KOPT-K1 (cell line): ENCODE measurements around the gene HASPIN.
"Not testable (repeated sequence)": the region's sequence is repeated elsewhere in the genome, so short reads cannot be mapped to it uniquely, and the experiment has no call there.

ENCODE experiments used
- H3K27ac ChIP-seq: fragments of 200-600 bp; sonication (generic); 2 replicates; pipeline ENCODE4 v1.5.1; 2016; ENCODE audit warnings: antibody characterized with exemption, mild to moderate bottlenecking, low read depth, low read length; ENCODE audit not compliant: poor library complexity, severe bottlenecking
- H3K36me3 ChIP-seq: fragments of 200-600 bp; sonication (generic); 2 replicates; pipeline ENCODE4 v1.5.1; 2017; ENCODE audit warnings: antibody characterized with exemption, mild to moderate bottlenecking, low read length, moderate library complexity; ENCODE audit not compliant: insufficient read depth
- H3K9me3 ChIP-seq: fragments of 200-600 bp; sonication (generic); 2 replicates; pipeline ENCODE4 v1.5.1; 2017; ENCODE audit warnings: antibody characterized with exemption, low read length, mild to moderate bottlenecking; ENCODE audit not compliant: insufficient read depth, poor library complexity, severe bottlenecking

Gene HASPIN

DNA sequence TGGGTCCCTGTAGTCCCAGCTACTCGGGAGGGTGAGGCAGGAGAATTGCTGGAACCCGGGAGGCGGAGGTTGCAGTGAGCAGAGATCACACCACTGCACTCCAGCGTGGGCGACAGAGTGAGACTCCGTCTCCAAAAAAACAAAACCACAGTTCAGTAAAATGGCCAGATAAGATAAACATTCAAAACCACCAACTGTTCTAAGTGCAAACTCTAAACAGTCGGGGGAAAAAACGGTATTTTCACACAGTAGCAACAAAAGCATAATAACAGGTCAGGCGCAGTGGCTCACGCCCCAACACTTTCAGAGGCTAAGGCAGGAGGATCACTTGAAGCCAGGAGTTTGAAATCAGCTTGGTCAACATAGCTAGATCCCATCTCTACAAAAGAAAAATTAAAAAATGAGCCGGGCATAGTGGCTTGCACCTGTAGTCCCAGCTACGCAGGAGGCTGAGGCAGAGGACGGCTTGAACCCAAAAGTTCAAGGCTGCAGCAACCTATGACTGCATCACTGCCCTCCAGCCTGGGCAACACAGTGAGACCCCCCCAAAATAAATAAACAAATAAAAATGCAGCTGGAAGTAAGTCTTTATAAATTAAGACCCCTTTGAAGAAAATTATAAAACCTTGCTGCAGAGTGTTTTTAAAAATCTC lies 10.8 kb upstream of the HASPIN start:
- Histone ChIP-seq H3K36me3 (peaks cover 47% of the 10 kb centered on the region), H3K27ac (peak overlapping the region; percentile 97), H3K9me3 (no peaks in the 10 kb centered on the region)

- Histone ChIP-seq H3K9me3 (no peaks in the 10 kb centered on the region), H3K36me3 (peaks cover 70% of the 10 kb centered on the region), H3K27ac (peak overlapping the region; percentile 97)
Measured at GRCh38 chr17:3715296-3715695, 8.4 kb upstream of the HASPIN start.

DNA sequence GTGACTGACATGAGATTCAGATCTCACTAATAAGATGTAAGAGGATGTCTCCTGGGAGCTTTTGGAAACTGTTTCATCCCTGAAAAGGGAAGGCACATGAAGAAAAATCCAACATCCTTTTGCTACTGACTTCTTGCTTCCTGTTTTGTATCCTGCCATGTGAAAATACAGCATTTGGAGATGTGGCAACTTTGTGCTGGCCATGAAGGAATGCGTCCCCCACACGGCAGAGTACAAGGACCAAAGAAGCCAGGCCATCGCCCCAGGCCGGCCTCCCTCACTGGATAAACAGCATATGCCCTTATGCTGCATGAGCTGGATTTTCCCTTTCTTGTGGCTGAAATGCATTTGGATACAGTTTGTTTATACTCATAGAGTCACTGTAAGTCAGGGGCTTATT lies 5.5 kb upstream of the HASPIN start:
- Histone ChIP-seq H3K36me3 (peaks cover 76% of the 10 kb centered on the region), H3K27ac (peak overlapping the region; percentile 97), H3K9me3 (no peaks in the 10 kb centered on the region)

- Histone ChIP-seq H3K9me3 (no peaks in the 10 kb centered on the region), H3K27ac (peak overlapping the region; percentile 59), H3K36me3 (peaks cover 75% of the 10 kb centered on the region)
Measured at GRCh38 chr17:3719265-3719664, 4.4 kb upstream of the HASPIN start.

GRCh38 chr17:3722716-3723115 lies 987 bp upstream of the HASPIN start:
- H3K9me3 ChIP-seq: no peaks in the 10 kb centered on the region
- peak overlapping the region; percentile 98 for H3K27ac ChIP-seq
- peaks cover 74% of the 10 kb centered on the region for H3K36me3 ChIP-seq

DNA sequence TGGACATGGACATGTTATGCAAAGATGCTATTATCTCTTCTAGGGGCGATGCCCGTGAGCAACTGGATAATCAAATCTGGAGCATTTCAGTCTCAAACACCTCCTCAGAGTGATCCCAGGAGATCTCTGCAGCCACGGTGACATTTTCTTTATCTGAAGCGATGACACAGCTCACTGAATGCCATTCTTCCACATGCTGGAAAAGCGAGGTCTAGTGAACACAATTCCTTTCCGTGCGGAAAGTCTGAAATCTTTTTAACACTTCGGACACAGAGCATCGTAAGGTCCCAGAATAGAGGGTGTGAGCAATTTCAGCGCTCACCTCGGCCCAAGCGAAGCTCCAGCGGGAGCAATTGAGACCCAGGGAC lies 531 bp upstream of the HASPIN start:
- Histone ChIP-seq H3K9me3 (no peaks in the 10 kb centered on the region), H3K36me3 (peaks cover 74% of the 10 kb centered on the region), H3K27ac (peak overlapping the region; percentile 98)

DNA sequence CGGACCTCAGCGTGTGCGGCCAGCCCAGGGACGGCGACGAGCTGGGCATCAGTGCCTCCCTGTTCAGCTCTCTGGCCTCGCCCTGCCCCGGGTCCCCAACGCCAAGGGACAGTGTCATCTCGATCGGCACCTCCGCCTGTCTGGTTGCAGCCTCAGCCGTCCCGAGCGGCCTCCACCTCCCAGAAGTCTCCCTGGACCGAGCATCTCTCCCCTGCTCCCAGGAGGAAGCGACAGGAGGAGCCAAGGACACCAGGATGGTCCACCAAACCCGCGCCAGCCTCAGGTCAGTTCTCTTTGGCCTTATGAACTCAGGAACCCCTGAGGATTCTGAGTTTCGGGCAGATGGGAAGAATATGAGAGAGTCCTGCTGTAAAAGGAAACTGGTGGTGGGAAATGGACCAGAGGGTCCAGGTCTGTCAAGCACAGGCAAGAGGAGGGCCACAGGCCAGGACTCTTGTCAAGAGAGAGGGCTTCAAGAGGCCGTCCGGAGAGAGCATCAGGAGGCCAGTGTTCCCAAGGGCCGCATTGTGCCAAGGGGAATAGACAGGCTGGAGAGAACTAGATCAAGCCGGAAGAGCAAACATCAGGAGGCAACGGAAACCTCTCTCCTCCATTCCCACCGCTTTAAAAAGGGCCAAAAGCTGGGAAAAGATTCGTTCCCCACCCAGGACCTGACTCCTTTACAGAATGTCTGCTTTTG lies 825 bp downstream of the HASPIN start:
- Histone ChIP-seq H3K27ac (peak overlapping the region; percentile 98), H3K9me3 (no peaks in the 10 kb centered on the region), H3K36me3 (peaks cover 75% of the 10 kb centered on the region)

DNA sequence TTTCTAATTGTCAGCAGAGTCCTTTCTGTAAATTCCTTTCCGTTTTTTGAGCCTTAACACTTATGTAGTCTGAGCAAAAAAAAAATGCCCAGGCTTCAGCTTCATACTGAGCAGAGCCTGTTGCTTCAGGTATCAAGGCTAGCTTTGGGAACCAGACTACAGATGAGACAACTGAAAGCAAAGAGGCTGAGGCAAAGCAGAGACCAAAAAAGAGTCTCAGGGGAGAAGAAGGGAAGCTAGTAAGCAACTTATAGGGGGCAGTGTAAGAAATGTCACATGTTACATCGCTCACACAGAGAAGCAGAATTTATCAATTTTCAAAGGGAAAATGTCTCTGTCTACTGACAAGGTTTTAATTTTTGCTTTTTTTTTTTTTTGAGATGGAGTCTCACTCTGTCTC lies 3.3 kb downstream of the HASPIN start:
- Histone ChIP-seq H3K9me3 (no peaks in the 10 kb centered on the region), H3K27ac (peak overlapping the region; percentile 27), H3K36me3 (peaks cover 75% of the 10 kb centered on the region)

DNA sequence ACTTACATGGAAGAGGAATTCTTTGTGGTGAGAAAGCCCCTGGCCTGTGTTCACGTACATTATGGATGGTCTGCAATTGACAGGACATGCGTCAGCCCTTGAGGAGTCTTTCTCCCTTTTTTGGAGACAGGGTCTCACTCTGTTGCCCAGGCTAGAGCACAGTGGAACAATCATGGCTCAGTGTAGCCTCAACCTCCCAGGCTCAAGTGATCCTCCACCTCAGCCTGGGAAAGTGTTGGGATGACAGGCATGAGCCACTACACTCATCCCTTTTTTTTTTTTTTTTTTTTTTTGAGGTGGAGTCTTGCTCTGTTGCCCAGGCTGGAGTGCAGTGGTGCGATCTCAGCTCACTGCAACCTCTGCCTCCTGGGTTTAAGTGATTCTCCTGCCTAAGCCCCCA lies 4.4 kb downstream of the HASPIN start:
- not testable (repeated sequence) for H3K9me3 ChIP-seq, H3K27ac ChIP-seq
- H3K36me3 ChIP-seq: peaks cover 85% of the 10 kb centered on the region

DNA sequence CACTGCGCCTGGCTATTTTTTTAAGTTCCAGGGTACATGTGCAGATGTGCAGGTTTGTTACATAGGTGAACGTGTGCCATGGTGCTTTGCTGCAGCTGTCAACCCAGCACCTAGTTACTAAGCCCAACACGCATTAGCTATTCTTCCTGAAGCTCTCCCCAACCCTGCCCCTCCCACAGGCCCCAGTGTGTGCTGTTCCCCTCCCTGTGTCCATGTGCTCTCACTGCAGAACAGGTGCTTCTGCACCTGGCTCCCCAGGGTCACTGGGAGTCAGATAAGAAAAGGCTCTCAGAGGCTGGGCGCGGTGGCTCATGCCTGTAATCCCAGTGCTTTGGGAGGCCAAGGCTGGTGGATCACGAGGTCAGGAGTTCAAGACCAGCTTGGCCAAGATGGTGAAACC lies 6.2 kb downstream of the HASPIN start:
- Histone ChIP-seq H3K9me3 (no peaks in the 10 kb centered on the region), H3K27ac (no peak overlapping the region), H3K36me3 (peaks cover 98% of the 10 kb centered on the region)

- peak overlapping the region; percentile 2 for H3K27ac ChIP-seq
- H3K36me3 ChIP-seq: peaks cover 88% of the 10 kb centered on the region
- no peaks in the 10 kb centered on the region for H3K9me3 ChIP-seq
Measured at GRCh38 chr17:3730881-3731429, 7.3 kb downstream of the HASPIN start.

- no peaks in the 10 kb centered on the region for H3K9me3 ChIP-seq
- peaks cover 75% of the 10 kb centered on the region for H3K36me3 ChIP-seq
- no peak overlapping the region for H3K27ac ChIP-seq
Measured at GRCh38 chr17:3732210-3732621, 8.5 kb downstream of the HASPIN start.

DNA sequence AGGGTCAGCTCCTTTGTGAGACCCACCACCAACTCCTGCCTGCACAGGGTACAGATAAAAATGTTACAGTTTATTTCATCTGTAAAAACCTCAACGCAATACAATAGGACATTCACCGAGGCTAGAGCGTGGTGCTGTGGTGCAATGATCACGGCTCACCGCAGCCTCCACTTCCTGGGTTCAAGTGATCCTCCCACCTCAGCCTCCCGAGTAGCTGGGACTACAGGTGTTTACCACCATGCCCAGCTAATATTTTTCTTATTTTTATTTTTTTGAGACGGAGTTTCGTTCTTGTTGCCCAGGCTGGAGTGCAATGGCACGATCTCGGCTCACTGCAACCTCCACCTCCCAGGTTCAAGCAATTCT lies 11.2 kb downstream of the HASPIN start:
- peaks cover 48% of the 10 kb centered on the region for H3K36me3 ChIP-seq
- H3K27ac ChIP-seq, H3K9me3 ChIP-seq: not testable (repeated sequence)

DNA sequence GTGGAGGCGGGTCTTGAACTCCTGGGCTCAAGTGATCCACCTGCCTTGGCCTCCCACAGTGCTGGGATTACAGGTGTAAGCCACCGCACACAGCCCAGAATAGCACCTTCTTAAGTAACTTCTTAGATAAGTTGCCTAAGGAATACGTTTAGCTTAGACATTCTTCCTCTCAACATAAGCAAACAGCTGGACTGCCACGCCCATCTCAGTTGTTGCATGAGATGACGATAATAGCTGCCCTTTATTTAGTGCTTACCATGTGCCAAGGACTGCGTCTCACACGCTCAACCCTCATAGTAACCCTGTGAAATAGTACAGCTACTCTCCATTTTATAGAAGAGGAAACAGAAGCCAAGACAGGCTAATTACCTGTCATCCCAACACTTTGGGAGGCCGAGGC lies 11.8 kb downstream of the HASPIN start:
- Histone ChIP-seq H3K9me3 (no peaks in the 10 kb centered on the region), H3K36me3 (peaks cover 44% of the 10 kb centered on the region), H3K27ac (no peak overlapping the region)

DNA sequence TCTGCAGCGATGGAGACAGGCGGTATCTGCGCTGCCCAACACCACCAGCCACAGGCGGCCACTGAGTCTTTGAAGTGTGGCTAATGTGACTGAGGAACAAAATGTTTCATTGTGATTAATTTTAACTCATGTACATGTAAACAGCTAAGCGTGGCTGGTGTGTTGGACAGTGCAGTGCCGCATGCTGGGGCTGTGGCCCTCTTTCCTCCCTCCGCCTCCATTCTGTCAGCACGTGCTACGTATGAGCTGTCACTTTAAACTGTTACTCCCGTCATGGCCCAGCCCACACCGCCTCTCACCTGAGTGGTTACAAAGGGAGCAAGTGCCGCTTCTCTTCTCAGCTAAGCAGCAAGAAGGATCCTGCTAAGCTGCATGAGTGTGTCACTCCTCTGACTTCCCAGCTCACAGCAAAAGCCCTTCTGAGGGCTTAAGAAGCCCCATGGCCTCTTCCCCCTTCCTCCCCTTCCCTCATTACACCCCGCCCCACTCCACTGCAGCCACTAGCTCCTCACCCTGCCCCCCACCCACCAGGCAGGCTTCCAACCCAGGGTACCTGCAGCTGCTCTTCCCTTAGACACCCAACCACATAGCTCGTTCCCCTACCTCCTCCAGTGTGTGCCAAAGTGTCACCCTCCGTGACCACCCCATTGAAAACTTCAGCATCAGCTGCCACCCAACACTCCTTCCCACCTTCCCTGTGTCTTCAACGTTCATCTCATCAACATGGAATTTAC lies 15.0 kb downstream of the HASPIN start:
- Histone ChIP-seq H3K9me3 (no peaks in the 10 kb centered on the region), H3K36me3 (peaks cover 19% of the 10 kb centered on the region), H3K27ac (peak overlapping the region; percentile 83)
